ENCODE data around the gene YTHDF2. TPM values are rescaled to one million over a fixed set of nuclear protein-coding genes. Genes with fewer than 3 reads are reported as not detected.

Gene YTHDF2
- total and polyA plus RNA-seq, 8 donors: 9.9 to 50.5 (median 28.0) TPM

GRCh38 chr1:28811766-28812668, 75.3 kb downstream of the YTHDF2 start, which contains the start of gene OPRD1:
Gene OPRD1 (plus strand): TSS chr1:28812170. CDS start chr1:28812384, 214 bp downstream.
- peaks cover 11 to 90% (median 55%) of the 10 kb centered on the region in 3 donors for H3K27me3 ChIP-seq
- H3K36me3 ChIP-seq: no peaks in the 10 kb centered on the region
- TF ChIP-seq CTCF (IDR thresholded peaks at IDR 0.05) (no peak), POLR2A (IDR thresholded peaks at IDR 0.05) (no peak), POLR2AphosphoS5 (IDR thresholded peaks at IDR 0.05) (no peak), EP300 (IDR thresholded peaks at IDR 0.05) (no peak)
- H3K4me3 ChIP-seq: no peak within 1 kb of the TSS
- intact Hi-C loops (cut with DNase I; ENCODE audit: low total_unique reads): no loop called here
- H3K9me3 ChIP-seq: no peaks in the 10 kb centered on the region
- DNase-seq: peak in 1 of 2 donors; percentile 40
- 3 to 24% (median 5%) methylated on average over 13 to 108 of the region's 108 CpGs for WGBS, 5 donors
- H3K27ac ChIP-seq: no peak within 1 kb of the TSS
- H3K4me1 ChIP-seq: peaks cover 0 to 11% (median 4%) of the 10 kb centered on the region in 4 donors

GRCh38 chr1:28812669-28813468, 76.1 kb downstream of the YTHDF2 start:
- TF ChIP-seq POLR2AphosphoS5 (IDR thresholded peaks at IDR 0.05) (no peak), POLR2A (IDR thresholded peaks at IDR 0.05) (no peak), EP300 (IDR thresholded peaks at IDR 0.05) (no peak)
- Histone ChIP-seq H3K4me3 (no peak overlapping the region), H3K9me3 (no peaks in the 10 kb centered on the region), H3K27ac (no peak overlapping the region), H3K36me3 (no peaks in the 10 kb centered on the region), H3K4me1 (peaks cover 0 to 11% (median 4%) of the 10 kb centered on the region in 4 donors), H3K27me3 (peaks cover 11 to 97% (median 61%) of the 10 kb centered on the region in 3 donors)
- WGBS, 5 donors: 23 to 35% (median 31%) methylated on average over 32 to 34 of the region's 34 CpGs
- DNase-seq: peak in 1 of 2 donors; percentile 40
- intact Hi-C loops (cut with DNase I; ENCODE audit: low total_unique reads): no loop called here

- DNase-seq: no peak
- Histone ChIP-seq H3K36me3 (no peaks in the 10 kb centered on the region), H3K4me1 (peaks cover 0 to 11% (median 4%) of the 10 kb centered on the region in 4 donors), H3K27ac (no peak overlapping the region), H3K4me3 (no peak overlapping the region), H3K9me3 (no peaks in the 10 kb centered on the region), H3K27me3 (peaks cover 11 to 100% (median 61%) of the 10 kb centered on the region in 3 donors)
- WGBS, 5 donors: 75 to 88% (median 86%) methylated on average over 15 of the region's 15 CpGs
- no peak for TF ChIP-seq POLR2AphosphoS5 (IDR thresholded peaks at IDR 0.05)
- intact Hi-C loops (cut with DNase I; ENCODE audit: low total_unique reads): no loop called here
Measured at GRCh38 chr1:28813931-28814465, 77.3 kb downstream of the YTHDF2 start.

- Histone ChIP-seq H3K27ac (no peak overlapping the region), H3K36me3 (no peaks in the 10 kb centered on the region), H3K27me3 (peaks cover 11 to 90% (median 61%) of the 10 kb centered on the region in 3 donors), H3K9me3 (no peaks in the 10 kb centered on the region), H3K4me1 (peaks cover 0 to 11% (median 4%) of the 10 kb centered on the region in 4 donors), H3K4me3 (no peak overlapping the region)
- DNase-seq: peak in 1 of 2 donors; percentile 30
- WGBS, 5 donors: 27 to 39% (median 38%) methylated on average over 12 of the region's 12 CpGs
- intact Hi-C loops (cut with DNase I; ENCODE audit: low total_unique reads): no loop called here
- TF ChIP-seq EP300 (IDR thresholded peaks at IDR 0.05) (no peak), POLR2AphosphoS5 (IDR thresholded peaks at IDR 0.05) (no peak), POLR2A (IDR thresholded peaks at IDR 0.05) (no peak), CTCF (IDR thresholded peaks at IDR 0.05) (no peak)
Measured at GRCh38 chr1:28815533-28816185, 78.9 kb downstream of the YTHDF2 start.
